Upper lobe of left lung (tissue), 6 donors: ENCODE measurements around the gene SDK2. TPM values are rescaled to one million over a fixed set of nuclear protein-coding genes. Genes with fewer than 3 reads are reported as not detected.
A peak's percentile ranks its signal among the peaks of the same experiment; 100 is the strongest.

ENCODE experiments used
- ATAC-seq, 2 donors: fragments of 200-7000 bp; cut with Tn5 transposase; one replicate each; pipeline ENCODE4 v1.9.1; 2022; ENCODE audit warnings: mild to moderate bottlenecking in 2 of 2, moderate library complexity in 2 of 2; ENCODE audit not compliant: low FRiP score in 2 of 2
- DNase-seq, 2 donors: peaks; one replicate each; pipeline ENCODE4 v3.0.0-alpha.2; 2019 to 2020
- H3K27ac ChIP-seq, 4 donors: fragments of 200-600 bp; sonication (generic); one replicate each; pipeline ENCODE4 v1.5.1; 2016 to 2019
- H3K27me3 ChIP-seq, 4 donors: fragments of 200-600 bp; sonication (generic); one replicate each; pipeline ENCODE4 v1.5.1; 2017 to 2019
- H3K36me3 ChIP-seq, 4 donors: fragments of 200-600 bp; sonication (generic); one replicate each; pipeline ENCODE4 v1.5.1; 2016 to 2019
- H3K4me1 ChIP-seq, 4 donors: fragments of 200-600 bp; sonication (generic); one replicate each; pipeline ENCODE4 v1.5.1; 2018 to 2019
- H3K4me3 ChIP-seq, 4 donors: fragments of 200-600 bp; sonication (generic); one replicate each; pipeline ENCODE4 v1.5.1; 2017 to 2019; ENCODE audit warnings: mild to moderate bottlenecking in 2 of 4, moderate library complexity in 1 of 4
- H3K9me3 ChIP-seq, 4 donors: fragments of 200-600 bp; sonication (generic); one replicate each; pipeline ENCODE4 v1.5.1; 2018 to 2019
- CTCF ChIP-seq, 6 experiments: fragments of 450-650 bp in 4 of 6; fragments of 200-600 bp in 2 of 6; sonication (generic) in 2 of 6; IDR thresholded peaks; one replicate each; pipeline ENCODE4 v1.5.1; 2016 to 2019; ENCODE audit warnings: antibody characterized with exemption in 6 of 6
- EP300 ChIP-seq, 4 donors: sonication (generic); formaldehyde crosslinking; IDR thresholded peaks; one replicate each; pipeline ENCODE4 v1.5.1; 2017; ENCODE audit warnings: antibody characterized with exemption in 4 of 4, control low read depth in 2 of 4
- POLR2A ChIP-seq, 4 donors: fragments of 450-650 bp; IDR thresholded peaks; one replicate each; pipeline ENCODE4 v1.5.1; 2016 to 2017; ENCODE audit warnings: antibody characterized with exemption in 4 of 4, mild to moderate bottlenecking in 2 of 4
- POLR2AphosphoS5 ChIP-seq, 2 donors: sonication (generic); formaldehyde crosslinking; IDR thresholded peaks; one replicate each; pipeline ENCODE4 v1.5.1; 2017; ENCODE audit warnings: antibody characterized with exemption in 2 of 2
- WGBS, 2 donors: methylation state at CpG; one replicate each; pipeline ENCODE4 v1.1.5; 2017 to 2018; 5-methylcytosine and 5-hydroxymethylcytosine counted together
- total RNA-seq, 6 donors: library from RNA; depleted of rRNA in 4 of 6; stranded (reverse); fragments of >200 nt in 4 of 6; gene quantifications; one replicate each; pipeline versions ENCODE4 v1.1.0 to v1.2.1, GENCODE V29; 2016 to 2021
- donor health status: DM: no; HTN: no; CAD: no; lungs with moderate emphysema.
- donor health status: DM: no; HTN: yes; CAD: no; lungs with severe emphysema.

Gene SDK2
- total RNA-seq, 6 donors from 2014 or later: 1.2 to 7.3 (median 2.9) TPM

GRCh38 chr17:73633736-73634135 lies 10.5 kb downstream of the SDK2 start:
- no peak for ATAC-seq
- H3K9me3 ChIP-seq: no peaks in the 10 kb centered on the region
- no peak overlapping the region for H3K27ac ChIP-seq
- TF ChIP-seq CTCF (IDR thresholded peaks at IDR 0.05) (no peak), POLR2AphosphoS5 (IDR thresholded peaks at IDR 0.05) (no peak), POLR2A (IDR thresholded peaks at IDR 0.05) (no peak)
- 92 to 95% methylated on average over 7 to 8 of the region's 8 CpGs for WGBS, 2 donors
- no peak overlapping the region for H3K4me3 ChIP-seq
- no peaks in the 10 kb centered on the region for H3K4me1 ChIP-seq
- no peaks in the 10 kb centered on the region for H3K27me3 ChIP-seq
- no peaks in the 10 kb centered on the region for H3K36me3 ChIP-seq
- DNase-seq: no peak

- TF ChIP-seq POLR2A (IDR thresholded peaks at IDR 0.05): no peak
- no peak for TF ChIP-seq CTCF (IDR thresholded peaks at IDR 0.05)
- no peak for TF ChIP-seq EP300 (IDR thresholded peaks at IDR 0.05)
- TF ChIP-seq POLR2AphosphoS5 (IDR thresholded peaks at IDR 0.05): no peak
- ATAC-seq: no peak
- H3K36me3 ChIP-seq: no peaks in the 10 kb centered on the region
- 88 to 90% methylated on average over 2 of the region's 2 CpGs for whole genome bisulfite sequencing, 2 donors
- H3K9me3 ChIP-seq: no peaks in the 10 kb centered on the region
- H3K27ac ChIP-seq: no peak overlapping the region
- no peaks in the 10 kb centered on the region for H3K27me3 ChIP-seq
- H3K4me1 ChIP-seq: no peaks in the 10 kb centered on the region
- H3K4me3 ChIP-seq: no peak overlapping the region
- DNase-seq: no peak
These were observed 11.7 kb downstream of the SDK2 start for GRCh38 chr17:73632513-73632912.

GRCh38 chr17:73630965-73631595 lies 13.2 kb downstream of the SDK2 start:
- no peaks in the 10 kb centered on the region for H3K4me1 ChIP-seq
- no peak overlapping the region for H3K27ac ChIP-seq
- no peaks in the 10 kb centered on the region for H3K27me3 ChIP-seq
- H3K9me3 ChIP-seq: no peaks in the 10 kb centered on the region
- DNase-seq (peak in 1 of 2 donors; percentile 59), ATAC-seq (peak in 1 of 2 donors; percentile 8)
- 82 to 83% methylated on average over 11 to 19 of the region's 19 CpGs for WGBS, 2 donors
- no peak for TF ChIP-seq POLR2A (IDR thresholded peaks at IDR 0.05)
- TF ChIP-seq EP300 (IDR thresholded peaks at IDR 0.05): no peak
- no peak for TF ChIP-seq POLR2AphosphoS5 (IDR thresholded peaks at IDR 0.05)
- TF ChIP-seq CTCF (IDR thresholded peaks at IDR 0.05): no peak
- H3K36me3 ChIP-seq: no peaks in the 10 kb centered on the region
- no peak overlapping the region for H3K4me3 ChIP-seq

- DNase-seq: no peak
- Histone ChIP-seq H3K36me3 (no peaks in the 10 kb centered on the region), H3K9me3 (no peaks in the 10 kb centered on the region), H3K27me3 (no peaks in the 10 kb centered on the region), H3K4me3 (no peak overlapping the region), H3K27ac (no peak overlapping the region), H3K4me1 (no peaks in the 10 kb centered on the region)
- ATAC-seq: no peak
- TF ChIP-seq POLR2A (IDR thresholded peaks at IDR 0.05): no peak
- no peak for TF ChIP-seq POLR2AphosphoS5 (IDR thresholded peaks at IDR 0.05)
- TF ChIP-seq EP300 (IDR thresholded peaks at IDR 0.05): no peak
- no peak for TF ChIP-seq CTCF (IDR thresholded peaks at IDR 0.05)
- WGBS, 2 donors: 90 to 92% methylated on average over 3 to 6 of the region's 6 CpGs
These were observed 13.7 kb downstream of the SDK2 start for GRCh38 chr17:73630531-73630930.
